Measurements from ENCODE around the gene MISP. TPM values are rescaled to one million over a fixed set of nuclear protein-coding genes. Genes with fewer than 3 reads are reported as not detected.

Gene MISP
- polyA plus RNA-seq, 1 donor = 0.21 TPM

DNA sequence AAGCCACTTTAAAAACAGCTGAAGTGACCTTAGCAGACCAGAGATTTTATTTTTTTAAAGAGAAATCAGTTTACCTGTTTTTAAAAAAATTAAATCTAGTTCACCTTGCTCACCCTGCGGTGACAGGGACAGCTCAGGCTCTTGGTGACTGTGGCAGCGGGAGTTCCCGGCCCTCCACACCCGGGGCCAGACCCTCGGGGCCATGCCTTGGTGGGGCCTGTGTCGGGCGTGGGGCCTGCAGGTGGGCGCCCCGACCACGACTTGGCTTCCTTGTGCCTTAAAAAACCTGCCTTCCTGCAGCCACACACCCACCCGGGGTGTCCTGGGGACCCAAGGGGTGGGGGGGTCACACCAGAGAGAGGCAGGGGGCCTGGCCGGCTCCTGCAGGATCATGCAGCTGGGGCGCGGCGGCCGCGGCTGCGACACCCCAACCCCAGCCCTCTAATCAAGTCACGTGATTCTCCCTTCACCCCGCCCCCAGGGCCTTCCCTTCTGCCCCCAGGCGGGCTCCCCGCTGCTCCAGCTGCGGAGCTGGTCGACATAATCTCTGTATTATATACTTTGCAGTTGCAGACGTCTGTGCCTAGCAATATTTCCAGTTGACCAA, 60.1 kb downstream of the MISP start:
- DNase-seq = no peak

- DNase-seq = no peak
Observed at GRCh38 chr19:811506-812048, 60.7 kb downstream of the MISP start.

DNA sequence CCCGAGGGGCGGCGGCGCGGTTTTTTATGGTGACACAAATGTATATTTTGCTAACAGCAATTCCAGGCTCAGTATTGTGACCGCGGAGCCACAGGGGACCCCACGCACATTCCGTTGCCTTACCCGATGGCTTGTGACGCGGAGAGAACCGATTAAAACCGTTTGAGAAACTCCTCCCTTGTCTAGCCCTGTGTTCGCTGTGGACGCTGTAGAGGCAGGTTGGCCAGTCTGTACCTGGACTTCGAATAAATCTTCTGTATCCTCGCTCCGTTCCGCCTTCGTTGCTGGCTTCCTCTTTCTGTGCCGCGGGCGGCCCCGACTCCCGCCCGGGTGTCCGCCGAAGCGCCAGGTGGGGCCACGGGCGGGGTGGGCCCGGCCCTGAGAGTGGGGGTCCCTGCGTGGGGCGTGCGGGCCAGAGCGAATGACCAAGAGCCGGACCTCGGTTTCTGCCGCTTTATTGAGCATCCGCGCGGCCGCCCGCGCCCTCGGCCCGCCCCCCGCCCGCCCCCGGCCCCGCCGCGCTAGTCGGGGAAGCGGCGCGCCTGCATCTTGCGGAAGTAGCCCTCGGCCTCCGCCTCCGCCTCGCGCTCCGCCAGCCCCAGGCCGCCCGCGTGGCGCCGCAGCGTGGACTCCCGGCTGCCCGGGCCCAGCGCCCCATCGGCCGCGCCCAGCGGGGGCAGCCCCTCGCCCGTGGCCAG, 61.3 kb downstream of the MISP start:
- DNase-seq = no peak

DNA sequence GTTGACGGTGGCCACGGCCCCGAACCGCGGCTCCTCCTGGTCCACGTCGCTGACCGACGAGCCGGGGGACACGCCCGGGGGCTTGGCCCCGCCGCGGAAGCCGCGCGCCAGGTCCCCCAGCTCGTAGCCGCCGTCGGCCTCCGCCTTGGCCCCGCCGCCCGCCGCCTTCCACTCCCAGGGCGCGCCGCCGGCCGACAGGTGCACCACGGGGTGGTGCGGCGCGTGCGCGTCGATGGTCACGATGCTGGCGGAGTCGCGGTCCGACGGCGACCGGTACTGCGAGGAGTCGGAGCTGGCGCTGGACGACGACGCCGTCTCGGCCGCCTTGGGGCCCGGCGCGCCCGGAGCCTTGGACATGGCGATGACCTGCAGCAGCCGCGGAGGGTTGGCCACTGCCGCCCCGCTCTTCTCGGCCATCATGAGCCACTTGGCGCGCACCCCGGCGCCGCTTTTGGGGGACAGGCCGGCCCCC, 61.9 kb downstream of the MISP start:
- no peak for DNase-seq

GRCh38 chr19:813219-814151, 62.6 kb downstream of the MISP start:
- DNase-seq = no peak

Other genes starting within 250 kb of the MISP start
- 10.1 TPM for gene TPGS1, start 243.6 kb upstream of the MISP start, polyA plus RNA-seq (ENCODE audit: insufficient read length)
- 78.5 TPM for gene CDC34, start 219.4 kb upstream of the MISP start, polyA plus RNA-seq (ENCODE audit: insufficient read length)
- 0.21 TPM for gene GZMM, start 207.1 kb upstream of the MISP start, polyA plus RNA-seq (ENCODE audit: insufficient read length)
- gene BSG, start 178.5 kb upstream of the MISP start, polyA plus RNA-seq (ENCODE audit: insufficient read length) = 227 TPM
- gene HCN2, start 161.2 kb upstream of the MISP start, polyA plus RNA-seq (ENCODE audit: insufficient read length) = 0.09 TPM
- 36.0 TPM for gene POLRMT, start 117.6 kb upstream of the MISP start, polyA plus RNA-seq (ENCODE audit: insufficient read length)
- 0.28 TPM for gene FGF22, start 111.2 kb upstream of the MISP start, polyA plus RNA-seq (ENCODE audit: insufficient read length)
- gene RNF126, start 87.9 kb upstream of the MISP start, polyA plus RNA-seq (ENCODE audit: insufficient read length) = 32.3 TPM
- 17.9 TPM for gene FSTL3, start 74.7 kb upstream of the MISP start, polyA plus RNA-seq (ENCODE audit: insufficient read length)
- 0.32 TPM for gene PRSS57, start 55.7 kb upstream of the MISP start, polyA plus RNA-seq (ENCODE audit: insufficient read length)
- gene PALM, start 42.2 kb upstream of the MISP start, polyA plus RNA-seq (ENCODE audit: insufficient read length) = 47.0 TPM
- gene PTBP1, start 46.3 kb downstream of the MISP start, polyA plus RNA-seq (ENCODE audit: insufficient read length) = 127 TPM
- gene PLPPR3, start 70.8 kb downstream of the MISP start, polyA plus RNA-seq (ENCODE audit: insufficient read length) = not detected
- gene AZU1, start 76.7 kb downstream of the MISP start, polyA plus RNA-seq (ENCODE audit: insufficient read length) = 3.2 TPM
- 6.1 TPM for gene PRTN3, start 89.9 kb downstream of the MISP start, polyA plus RNA-seq (ENCODE audit: insufficient read length)
- 0.89 TPM for gene ELANE, start 101.2 kb downstream of the MISP start, polyA plus RNA-seq (ENCODE audit: insufficient read length)
- gene CFD, start 108.6 kb downstream of the MISP start, polyA plus RNA-seq (ENCODE audit: insufficient read length) = 4.1 TPM
- gene MED16, start 142.1 kb downstream of the MISP start, polyA plus RNA-seq (ENCODE audit: insufficient read length) = 49.8 TPM
- gene RNU6-9, start 142.4 kb downstream of the MISP start, polyA plus RNA-seq (ENCODE audit: insufficient read length) = not detected
- gene R3HDM4, start 162.1 kb downstream of the MISP start, polyA plus RNA-seq (ENCODE audit: insufficient read length) = 28.6 TPM
- not detected for gene KISS1R, start 166.2 kb downstream of the MISP start, polyA plus RNA-seq (ENCODE audit: insufficient read length)
- gene ARID3A, start 174.9 kb downstream of the MISP start, polyA plus RNA-seq (ENCODE audit: insufficient read length) = 17.3 TPM
- gene WDR18, start 233.2 kb downstream of the MISP start, polyA plus RNA-seq (ENCODE audit: insufficient read length) = 39.3 TPM
- 0.22 TPM for gene GRIN3B, start 249.3 kb downstream of the MISP start, polyA plus RNA-seq (ENCODE audit: insufficient read length)

Measured in hindlimb muscle (tissue), 1 donor.